B cell (primary cell): ENCODE results near the gene HCN1. TPM values are rescaled to one million over a fixed set of nuclear protein-coding genes. Genes with fewer than 3 reads are reported as not detected.

Source experiments
- ATAC-seq: fragments of 200-7000 bp; cut with Tn5 transposase; one replicate; pipeline ENCODE4 v1.10.0; 2021; ENCODE audit warnings: low read depth, mild to moderate bottlenecking, moderate number of reproducible peaks, moderate library complexity
- CTCF ChIA-PET: fragments of 350-600 bp; sonication (Branson Sonifier 250); formaldehyde crosslinking; loops from one replicate; lab custom pipeline; 2021; ENCODE audit warnings: antibody characterized with exemption, inconsistent platforms; lab: Charles Lee
- POLR2A ChIA-PET: fragments of 350-600 bp; sonication (Branson Sonifier 250); formaldehyde crosslinking; loops from one replicate; lab custom pipeline; 2021; ENCODE audit warnings: antibody characterized with exemption; lab: Charles Lee
- DNase-seq: peaks from one replicate; pipeline ENCODE4 v3.0.0; 2013
- H2AFZ ChIP-seq: 2 replicates; pipeline ENCODE4 v1.6.1; 2012; ENCODE audit warnings: mild to moderate bottlenecking, low read depth, low read length; ENCODE audit not compliant: insufficient read depth, poor library complexity, severe bottlenecking
- H3K27ac ChIP-seq, 2 donors: 1 replicate in 1 of 2; 2 replicates in 1 of 2; pipeline ENCODE4 v1.5.1; 2012 to 2013; ENCODE audit warnings: low read length in 2 of 2, mild to moderate bottlenecking in 2 of 2, moderate library complexity in 1 of 2
- H3K27me3 ChIP-seq, 4 experiments: fragments of 200-600 bp in 1 of 4; sonication (generic) in 1 of 4; replicated peaks in 1 of 4; 1 replicate in 2 of 4; 2 replicates in 2 of 4; pipeline versions ENCODE4 v1.6.1 to v1.7.0; 2013 to 2016; ENCODE audit warnings: low read length in 3 of 4, mild to moderate bottlenecking in 2 of 4, mixed read lengths in 1 of 4, moderate library complexity in 1 of 4; ENCODE audit not compliant: insufficient read depth in 4 of 4, control insufficient read depth in 3 of 4; ENCODE audit errors: control extremely low read depth in 1 of 4
- H3K36me3 ChIP-seq, 2 experiments: replicated peaks in 1 of 2; 1 replicate in 1 of 2; 2 replicates in 1 of 2; pipeline versions ENCODE4 v1.6.1 to v1.7.1; 2013; ENCODE audit warnings: low read length in 1 of 2; ENCODE audit not compliant: insufficient read depth in 2 of 2, control insufficient read depth in 1 of 2; ENCODE audit errors: control extremely low read depth in 1 of 2, extremely low read depth in 1 of 2
- H3K4me1 ChIP-seq, 2 donors: fragments of 200-600 bp in 1 of 2; sonication (generic) in 1 of 2; 1 replicate in 1 of 2; 2 replicates in 1 of 2; pipeline versions ENCODE4 v1.5.1 to v1.6.1; 2013 to 2017; ENCODE audit warnings: low read length in 2 of 2; ENCODE audit not compliant: control insufficient read depth in 2 of 2, insufficient read depth in 2 of 2
- H3K4me2 ChIP-seq: replicated peaks from 2 replicates; pipeline ENCODE3; 2012; ENCODE audit warnings: mild to moderate bottlenecking, low read depth, low read length; ENCODE audit not compliant: poor library complexity, severe bottlenecking
- H3K4me3 ChIP-seq, 5 experiments: fragments of 200-600 bp in 1 of 5; sonication (generic) in 1 of 5; 1 replicate in 3 of 5; 2 replicates in 2 of 5; pipeline versions ENCODE4 v1.5.1 to v1.7.0; 2011 to 2016; ENCODE audit warnings: low read length in 4 of 5, mild to moderate bottlenecking in 4 of 5, low read depth in 2 of 5, control low read depth in 1 of 5, moderate library complexity in 1 of 5; ENCODE audit not compliant: insufficient read depth in 1 of 5; ENCODE audit errors: control extremely low read depth in 1 of 5, extremely low read depth in 1 of 5
- H3K79me2 ChIP-seq: fragments of 200-600 bp; sonication (generic); one replicate; pipeline ENCODE4 v1.6.0; 2016; ENCODE audit warnings: low read length; ENCODE audit not compliant: control insufficient read depth, insufficient read depth
- H3K9ac ChIP-seq: fragments of 200-600 bp; sonication (generic); 2 replicates; pipeline ENCODE4 v1.6.1; 2017; ENCODE audit warnings: mild to moderate bottlenecking, low read length, moderate library complexity
- H3K9me3 ChIP-seq, 3 donors: one replicate each; pipeline versions ENCODE4 v1.6.1 to v1.7.1; 2013; ENCODE audit warnings: low read length in 2 of 3; ENCODE audit not compliant: control insufficient read depth in 2 of 3, insufficient read depth in 1 of 3; ENCODE audit errors: control extremely low read depth in 1 of 3
- H4K20me1 ChIP-seq: 2 replicates; pipeline ENCODE4 v1.6.0; 2012; ENCODE audit warnings: mild to moderate bottlenecking, low read length; ENCODE audit not compliant: insufficient read depth, control insufficient read depth, poor library complexity, severe bottlenecking
- H3K27ac Mint-ChIP-seq: one replicate; pipeline ENCODE4 v1.8.0; 2021; ENCODE audit warnings: mixed read lengths
- H3K27me3 Mint-ChIP-seq: one replicate; pipeline ENCODE4 v1.8.0; 2021; ENCODE audit warnings: mixed read lengths
- H3K4me1 Mint-ChIP-seq: one replicate; pipeline ENCODE4 v1.8.0; 2021; ENCODE audit warnings: mixed read lengths
- H3K4me3 Mint-ChIP-seq: one replicate; pipeline ENCODE4 v1.8.0; 2021; ENCODE audit warnings: mixed read lengths
- H3K9me3 Mint-ChIP-seq: one replicate; pipeline ENCODE4 v1.8.0; 2022; ENCODE audit warnings: mixed read lengths; ENCODE audit not compliant: insufficient read depth
- CTCF ChIP-seq: fragments of 200-600 bp; IDR thresholded peaks from one replicate; pipeline ENCODE4 v1.8.0; 2022; ENCODE audit warnings: antibody characterized with exemption, mild to moderate bottlenecking
- EZH2 ChIP-seq: IDR thresholded peaks from 2 replicates; pipeline ENCODE4 v1.6.1; 2012; ENCODE audit warnings: borderline replicate concordance, low read depth, mild to moderate bottlenecking, moderate library complexity, low read length; ENCODE audit not compliant: insufficient read depth, poor library complexity, severe bottlenecking
- WGBS: methylation state at CpG from one replicate; pipeline ENCODE4 v1.1.5; 2013; ENCODE audit warnings: missing lambda C conversion rate; ENCODE audit not compliant: insufficient coverage; 5-methylcytosine and 5-hydroxymethylcytosine counted together
- intact Hi-C: fragments of 100-400 bp; cut with micrococcal nuclease; formaldehyde crosslinking; loops from one replicate; pipeline ENCODE4 v1.10.0; 2022
- polyA plus RNA-seq: library from polyadenylated mRNA; depleted of rRNA; stranded (reverse); fragments of >200 nt; gene quantifications from 2 replicates; pipeline ENCODE4 v1.2.3, GENCODE V29; 2012
- total RNA-seq, 2 donors: library from RNA; stranded (reverse); fragments of 120-200 nt in 1 of 2; gene quantifications; 1 replicate in 1 of 2; 2 replicates in 1 of 2; pipeline versions ENCODE4 v1.2.3 to v1.2.4, GENCODE V29; 2013 to 2022

The HCN1 gene
- total and polyA plus RNA-seq, 2 donors (not counting 1 experiment from before 2014, with no cell fraction given), result not detected

- H3K27ac ChIP-seq, result no peak overlapping the region
- no peaks in the 10 kb centered on the region for H3K27me3 Mint-ChIP-seq
- H3K79me2 ChIP-seq, result no peaks in the 10 kb centered on the region
- no peaks in the 10 kb centered on the region for H3K4me1 ChIP-seq
- no peak overlapping the region for H3K9ac ChIP-seq
- no peak overlapping the region for H2AFZ ChIP-seq
- ATAC-seq (no peak), DNase-seq (no peak)
- peaks cover 3% of the 10 kb centered on the region for H3K9me3 Mint-ChIP-seq
- H3K4me3 Mint-ChIP-seq, result no peak overlapping the region
- H3K36me3 ChIP-seq, result no peaks in the 10 kb centered on the region
- no CpG with 5 or more reads among the region's 1 CpG for WGBS
- intact Hi-C loops, result no loop called here
- H4K20me1 ChIP-seq, result no peaks in the 10 kb centered on the region
- no peaks in the 10 kb centered on the region for H3K27me3 ChIP-seq
- peaks cover 0 to 3% (median 0%) of the 10 kb centered on the region in 3 donors for H3K9me3 ChIP-seq
- no peaks in the 10 kb centered on the region for H3K4me1 Mint-ChIP-seq
- ChIA-PET POLR2A (no interaction called here), CTCF (no interaction called here)
- H3K27ac Mint-ChIP-seq, result no peak overlapping the region
- TF ChIP-seq EZH2, result no peak
- TF ChIP-seq CTCF, result no peak
- no peak overlapping the region for H3K4me3 ChIP-seq
- no peak overlapping the region for H3K4me2 ChIP-seq
Measured at GRCh38 chr5:45440466-45440865, 255.7 kb downstream of the HCN1 start.

- no peak overlapping the region for H2AFZ ChIP-seq
- DNase-seq (no peak), ATAC-seq (no peak)
- H4K20me1 ChIP-seq, result no peaks in the 10 kb centered on the region
- no peaks in the 10 kb centered on the region for H3K9me3 ChIP-seq
- Mint-ChIP-seq H3K4me1 (no peaks in the 10 kb centered on the region), H3K27me3 (no peaks in the 10 kb centered on the region), H3K27ac (no peak overlapping the region), H3K9me3 (peaks cover 3% of the 10 kb centered on the region), H3K4me3 (no peak overlapping the region)
- H3K4me2 ChIP-seq, result no peak overlapping the region
- no peak overlapping the region for H3K4me3 ChIP-seq
- ChIA-PET CTCF (no interaction called here), POLR2A (no interaction called here)
- H3K36me3 ChIP-seq, result no peaks in the 10 kb centered on the region
- H3K27ac ChIP-seq, result no peak overlapping the region
- no peaks in the 10 kb centered on the region for H3K27me3 ChIP-seq
- TF ChIP-seq EZH2, result no peak
- TF ChIP-seq CTCF, result no peak
- intact Hi-C loops, result no loop called here
- H3K9ac ChIP-seq, result no peak overlapping the region
- H3K4me1 ChIP-seq, result no peaks in the 10 kb centered on the region
- no peaks in the 10 kb centered on the region for H3K79me2 ChIP-seq
Measured at GRCh38 chr5:45437752-45438151, 258.4 kb downstream of the HCN1 start.
